ENCODE data around the gene CLDN14.

- TF ChIP-seq CTCF (IDR thresholded peaks at IDR 0.05; ENCODE audit: insufficient read depth, low read depth, low read length): no peak
- no peak for TF ChIP-seq EZH2 (IDR thresholded peaks at IDR 0.05; ENCODE audit: insufficient read depth, low read length)
Observed at GRCh38 chr21:36464590-36464989, 15.3 kb downstream of the CLDN14 start.

Measured in astrocyte (in vitro differentiated cells and primary cell).